Measurements from ENCODE around the gene RAPGEF5.

DNA sequence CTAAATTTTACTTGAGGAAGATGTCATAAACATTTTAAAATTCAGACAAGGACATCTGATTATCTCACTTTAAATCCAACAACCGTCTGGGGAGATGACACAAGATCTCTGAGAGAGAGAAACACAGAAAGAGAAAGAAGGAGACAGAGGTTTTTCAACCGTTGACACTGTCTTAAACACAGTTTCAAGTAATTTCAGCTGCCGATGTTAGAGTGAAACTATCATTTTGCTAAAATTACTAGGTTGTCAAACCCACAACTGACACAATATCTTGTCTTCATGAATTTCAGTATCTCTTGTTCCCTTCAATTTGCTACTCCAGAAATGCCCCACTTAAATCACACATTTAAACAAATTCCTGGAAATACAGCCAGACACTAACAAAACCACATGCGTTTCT, 174.8 kb downstream of the RAPGEF5 start:
- TF ChIP-seq, protein P1, sequence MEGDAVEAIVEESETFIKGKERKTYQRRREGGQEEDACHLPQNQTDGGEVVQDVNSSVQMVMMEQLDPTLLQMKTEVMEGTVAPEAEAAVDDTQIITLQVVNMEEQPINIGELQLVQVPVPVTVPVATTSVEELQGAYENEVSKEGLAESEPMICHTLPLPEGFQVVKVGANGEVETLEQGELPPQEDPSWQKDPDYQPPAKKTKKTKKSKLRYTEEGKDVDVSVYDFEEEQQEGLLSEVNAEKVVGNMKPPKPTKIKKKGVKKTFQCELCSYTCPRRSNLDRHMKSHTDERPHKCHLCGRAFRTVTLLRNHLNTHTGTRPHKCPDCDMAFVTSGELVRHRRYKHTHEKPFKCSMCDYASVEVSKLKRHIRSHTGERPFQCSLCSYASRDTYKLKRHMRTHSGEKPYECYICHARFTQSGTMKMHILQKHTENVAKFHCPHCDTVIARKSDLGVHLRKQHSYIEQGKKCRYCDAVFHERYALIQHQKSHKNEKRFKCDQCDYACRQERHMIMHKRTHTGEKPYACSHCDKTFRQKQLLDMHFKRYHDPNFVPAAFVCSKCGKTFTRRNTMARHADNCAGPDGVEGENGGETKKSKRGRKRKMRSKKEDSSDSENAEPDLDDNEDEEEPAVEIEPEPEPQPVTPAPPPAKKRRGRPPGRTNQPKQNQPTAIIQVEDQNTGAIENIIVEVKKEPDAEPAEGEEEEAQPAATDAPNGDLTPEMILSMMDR (conservative IDR thresholded peaks at IDR 0.05), result no peak
- no peak for TF ChIP-seq ZFX (IDR thresholded peaks at IDR 0.05)

Measured in C4-2B (cell line).